Hepatocyte (in vitro differentiated cells): ENCODE data around the gene CARD10. TPM values are rescaled to one million over a fixed set of nuclear protein-coding genes. Genes with fewer than 3 reads are reported as not detected.

Source experiments
- DNase-seq: peaks from one replicate; pipeline ENCODE4 v3.0.0-alpha.2; 2016; ENCODE audit warnings: low spot score
- H2AFZ ChIP-seq: fragments of 200-600 bp; sonication (generic); 2 replicates; pipeline ENCODE4 v1.6.0; 2016; ENCODE audit warnings: antibody characterized with exemption, mild to moderate bottlenecking
- H3K27ac ChIP-seq: fragments of 200-600 bp; sonication (generic); 2 replicates; pipeline ENCODE4 v1.5.1; 2016; ENCODE audit warnings: mild to moderate bottlenecking
- H3K27me3 ChIP-seq: fragments of 200-600 bp; sonication (generic); 2 replicates; pipeline ENCODE4 v1.6.1; 2016
- H3K36me3 ChIP-seq: fragments of 200-600 bp; sonication (generic); replicated peaks from 2 replicates; pipeline ENCODE4 v1.5.1; 2016; ENCODE audit warnings: low read depth; ENCODE audit not compliant: insufficient read depth
- H3K4me1 ChIP-seq: fragments of 200-600 bp; sonication (generic); 2 replicates; pipeline ENCODE4 v1.5.1; 2016; ENCODE audit warnings: mild to moderate bottlenecking, moderate library complexity; ENCODE audit not compliant: insufficient read depth
- H3K4me2 ChIP-seq: fragments of 200-600 bp; sonication (generic); 2 replicates; pipeline ENCODE4 v1.6.0; 2016
- H3K4me3 ChIP-seq: fragments of 200-600 bp; sonication (generic); 2 replicates; pipeline ENCODE4 v1.5.1; 2016; ENCODE audit warnings: mild to moderate bottlenecking
- H3K79me2 ChIP-seq: fragments of 200-600 bp; sonication (generic); 2 replicates; pipeline ENCODE4 v1.6.0; 2017; ENCODE audit warnings: mild to moderate bottlenecking
- H3K9me2 ChIP-seq: fragments of 200-600 bp; sonication (generic); replicated peaks from 2 replicates; pipeline ENCODE4 v1.6.0; 2017; ENCODE audit warnings: mild to moderate bottlenecking; ENCODE audit not compliant: insufficient read depth
- H3K9me3 ChIP-seq: fragments of 200-600 bp; sonication (generic); 2 replicates; pipeline ENCODE4 v1.5.1; 2016; ENCODE audit warnings: low read depth, mild to moderate bottlenecking
- H4K20me1 ChIP-seq: fragments of 200-600 bp; sonication (generic); 2 replicates; pipeline ENCODE4 v1.6.0; 2016; ENCODE audit warnings: mild to moderate bottlenecking; ENCODE audit not compliant: insufficient read depth, poor library complexity, severe bottlenecking
- CTCF ChIP-seq: fragments of 200-600 bp; sonication (generic); IDR thresholded peaks from 2 replicates; pipeline ENCODE4 v1.5.1; 2016; ENCODE audit warnings: antibody characterized with exemption, mild to moderate bottlenecking; ENCODE audit not compliant: poor library complexity
- EZH2 ChIP-seq: fragments of 200-600 bp; sonication (generic); IDR thresholded peaks from 2 replicates; pipeline ENCODE4 v1.6.1; 2016; ENCODE audit warnings: antibody characterized with exemption, mild to moderate bottlenecking, borderline replicate concordance
- EZH2phosphoT487 ChIP-seq: fragments of 200-600 bp; sonication (generic); IDR thresholded peaks from one replicate; pipeline ENCODE4 v1.6.1; 2018; ENCODE audit warnings: antibody characterized with exemption, mild to moderate bottlenecking, low read depth, moderate library complexity; ENCODE audit not compliant: unreplicated experiment, severe bottlenecking
- WGBS: methylation state at CpG from one replicate; pipeline ENCODE4 v1.1.6; 2016; ENCODE audit warnings: low lambda C conversion rate; ENCODE audit errors: missing lambda C conversion rate; 5-methylcytosine and 5-hydroxymethylcytosine counted together
- polyA plus RNA-seq: library from polyadenylated mRNA; unstranded; fragments of >200 nt; fragmentation: Nextera tagmentation; extraction: Ambion mirVana; gene quantifications from 2 replicates; pipeline ENCODE4 v1.2.1, GENCODE V29; 2016
- total RNA-seq: library from RNA; depleted of rRNA; stranded (reverse); fragments of >200 nt; gene quantifications from 2 replicates; pipeline ENCODE4 v1.2.3, GENCODE V29; 2014

CARD10 gene
- total and polyA plus RNA-seq, 2 experiments from 2014 or later = 23.4 to 28.7 TPM

- Histone ChIP-seq H3K27ac (peak overlapping the region; percentile 23), H3K9me3 (no peaks in the 10 kb centered on the region), H3K27me3 (no peaks in the 10 kb centered on the region), H3K36me3 (no peaks in the 10 kb centered on the region), H4K20me1 (no peaks in the 10 kb centered on the region), H3K4me1 (peaks cover 44% of the 10 kb centered on the region), H3K79me2 (no peaks in the 10 kb centered on the region), H3K4me3 (no peak overlapping the region), H3K4me2 (no peak overlapping the region), H3K9me2 (no peaks in the 10 kb centered on the region), H2AFZ (no peak overlapping the region)
- no peak for DNase-seq
- WGBS = 79% methylated on average over 11 of the region's 12 CpGs
- no peak for TF ChIP-seq EZH2
- TF ChIP-seq EZH2phosphoT487 = no peak
- TF ChIP-seq CTCF = no peak
These were observed 20.0 kb downstream of the CARD10 start for GRCh38 chr22:37499027-37499707.

- DNase-seq = peak; percentile 83
- Histone ChIP-seq H3K9me3 (no peaks in the 10 kb centered on the region), H3K4me1 (peaks cover 38% of the 10 kb centered on the region), H3K9me2 (no peaks in the 10 kb centered on the region), H3K27ac (no peak overlapping the region), H2AFZ (no peak overlapping the region), H3K4me3 (no peak overlapping the region), H3K36me3 (no peaks in the 10 kb centered on the region), H3K4me2 (no peak overlapping the region), H3K27me3 (no peaks in the 10 kb centered on the region), H4K20me1 (no peaks in the 10 kb centered on the region), H3K79me2 (no peaks in the 10 kb centered on the region)
- 51% methylated on average over 14 of the region's 15 CpGs for WGBS
- TF ChIP-seq EZH2 = no peak
- peak; percentile 55 for TF ChIP-seq CTCF
These were observed 20.8 kb downstream of the CARD10 start for GRCh38 chr22:37498289-37498909.

GRCh38 chr22:37497062-37497599, 22.1 kb downstream of the CARD10 start:
- Histone ChIP-seq H3K36me3 (no peaks in the 10 kb centered on the region), H3K9me2 (no peaks in the 10 kb centered on the region), H3K4me1 (peaks cover 28% of the 10 kb centered on the region), H3K27ac (no peak overlapping the region), H2AFZ (no peak overlapping the region), H3K27me3 (no peaks in the 10 kb centered on the region), H3K4me2 (no peak overlapping the region), H3K79me2 (no peaks in the 10 kb centered on the region), H3K9me3 (no peaks in the 10 kb centered on the region), H4K20me1 (no peaks in the 10 kb centered on the region), H3K4me3 (no peak overlapping the region)
- no peak for TF ChIP-seq EZH2
- no peak for TF ChIP-seq EZH2phosphoT487
- no peak for TF ChIP-seq CTCF
- WGBS = 87% methylated on average over 12 of the region's 12 CpGs
- DNase-seq = no peak
